HEK293T (cell line): ENCODE results near the gene MRFAP1.

Experiments used
- CTCF ChIA-PET: fragments of 350-600 bp; formaldehyde crosslinking; extraction: SDS; loops from one replicate; lab custom pipeline; 2021; ENCODE audit warnings: antibody characterized with exemption, inconsistent platforms; lab: Yijun Ruan, JAX
- POLR2A ChIA-PET: fragments of 350-600 bp; formaldehyde crosslinking; extraction: SDS; loops from one replicate; lab custom pipeline; 2020; ENCODE audit warnings: antibody characterized with exemption, inconsistent platforms; lab: Yijun Ruan, JAX
- DNase-seq: peaks from one replicate; pipeline ENCODE4 v3.0.0; 2012; ENCODE audit warnings: mixed read lengths; ENCODE audit errors: extremely low spot score
- ARNT ChIP-seq: fragments of 450-650 bp; IDR thresholded peaks from 2 replicates; pipeline ENCODE4 v1.6.1; 2017; ENCODE audit warnings: mild to moderate bottlenecking
- BHLHE40 ChIP-seq: fragments of 450-650 bp; IDR thresholded peaks from 2 replicates; pipeline ENCODE4 v1.6.1; 2016; ENCODE audit warnings: mild to moderate bottlenecking, moderate library complexity, borderline replicate concordance
- CTBP1 ChIP-seq: fragments of 450-650 bp; IDR thresholded peaks from 2 replicates; pipeline ENCODE4 v1.6.1; 2016; ENCODE audit warnings: borderline replicate concordance
- ELF4 ChIP-seq: fragments of 450-650 bp; IDR thresholded peaks from 2 replicates; pipeline ENCODE4 v1.6.1; 2017; ENCODE audit warnings: antibody characterized with exemption
- FOXA1 ChIP-seq: fragments of 450-650 bp; IDR thresholded peaks from 2 replicates; pipeline ENCODE4 v1.6.1; 2016; ENCODE audit warnings: mild to moderate bottlenecking
- FOXK2 ChIP-seq: fragments of 450-650 bp; IDR thresholded peaks from 2 replicates; pipeline ENCODE4 v1.6.1; 2016; ENCODE audit warnings: mild to moderate bottlenecking
- FOXM1 ChIP-seq: fragments of 450-650 bp; IDR thresholded peaks from 2 replicates; pipeline ENCODE4 v1.6.1; 2017; ENCODE audit warnings: mild to moderate bottlenecking, borderline replicate concordance
- HDGF ChIP-seq: fragments of 450-650 bp; IDR thresholded peaks from 2 replicates; pipeline ENCODE4 v1.6.1; 2017; ENCODE audit warnings: antibody characterized with exemption, borderline replicate concordance
- L3MBTL2 ChIP-seq: fragments of 450-650 bp; conservative IDR thresholded peaks from 2 replicates; pipeline ENCODE4 v1.6.1; 2016; ENCODE audit warnings: mild to moderate bottlenecking
- LEF1 ChIP-seq: fragments of 450-650 bp; IDR thresholded peaks from 2 replicates; pipeline ENCODE4 v1.6.1; 2017; ENCODE audit warnings: mild to moderate bottlenecking, borderline replicate concordance
- NFRKB ChIP-seq: fragments of 450-650 bp; IDR thresholded peaks from 2 replicates; pipeline ENCODE4 v1.6.1; 2016; ENCODE audit warnings: mild to moderate bottlenecking, moderate library complexity
- SP1 ChIP-seq: fragments of 450-650 bp; IDR thresholded peaks from 2 replicates; pipeline ENCODE4 v1.6.1; 2017
- SUZ12 ChIP-seq: fragments of 450-650 bp; IDR thresholded peaks from 2 replicates; pipeline ENCODE4 v1.6.1; 2016; ENCODE audit warnings: mild to moderate bottlenecking
- TARDBP ChIP-seq: fragments of 450-650 bp; IDR thresholded peaks from 2 replicates; pipeline ENCODE4 v1.6.1; 2016
- ZNF384 ChIP-seq: fragments of 450-650 bp; IDR thresholded peaks from 2 replicates; pipeline ENCODE4 v1.6.1; 2016
- TF ChIP-seq, protein P1 (sequence below): fragments of 450-650 bp; IDR thresholded peaks from 2 replicates; pipeline ENCODE4 v1.6.1; 2016

MRFAP1 gene

DNA sequence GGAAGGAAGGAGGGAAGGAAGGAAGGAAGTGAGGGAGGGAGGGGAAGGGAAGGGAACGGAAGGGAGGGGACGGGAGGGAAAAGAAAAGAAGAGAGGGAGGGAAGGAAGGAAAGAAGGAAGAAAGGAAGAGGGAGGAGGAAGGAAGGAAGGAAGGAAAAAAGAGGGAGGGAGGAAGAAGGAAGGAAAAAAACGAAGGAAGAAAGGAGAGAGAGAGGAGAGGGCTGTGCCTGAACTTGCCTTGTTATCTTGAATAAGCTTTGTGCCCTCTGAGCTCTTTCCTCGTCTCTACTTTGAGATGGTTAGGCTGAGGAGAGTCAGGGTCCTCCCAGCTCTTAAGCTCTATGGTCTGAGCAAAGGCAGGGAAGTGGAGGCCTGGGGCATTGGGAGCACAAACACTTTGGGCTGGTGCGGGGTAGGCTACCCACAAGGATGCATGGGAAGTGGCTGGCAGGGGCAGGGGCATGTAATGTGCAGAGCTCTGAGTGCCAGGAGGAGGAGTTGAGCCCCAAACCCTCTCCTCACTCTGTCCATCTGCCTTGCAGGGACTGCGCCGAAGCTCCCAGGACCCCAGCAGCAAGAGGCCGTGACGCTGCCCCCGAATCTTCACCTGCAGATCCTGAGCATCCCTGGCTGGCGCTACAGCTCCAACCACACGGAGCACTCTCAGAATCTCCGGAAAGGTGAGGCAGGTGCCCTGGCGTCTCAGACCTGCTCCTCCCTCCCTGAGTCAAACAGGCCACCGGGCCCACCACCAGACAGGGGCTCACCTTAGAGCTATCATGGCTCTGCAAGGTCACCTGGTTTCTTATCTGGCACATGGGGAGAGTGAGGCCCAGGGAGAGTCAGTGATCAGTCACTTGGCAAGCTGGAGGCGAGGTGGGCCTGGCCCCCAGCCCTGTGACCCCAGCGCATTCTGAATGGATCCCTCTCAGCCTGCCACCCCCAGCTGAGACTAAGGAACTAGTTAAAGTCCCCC lies 26.5 kb upstream of the MRFAP1 start:
- TF ChIP-seq, protein P1, sequence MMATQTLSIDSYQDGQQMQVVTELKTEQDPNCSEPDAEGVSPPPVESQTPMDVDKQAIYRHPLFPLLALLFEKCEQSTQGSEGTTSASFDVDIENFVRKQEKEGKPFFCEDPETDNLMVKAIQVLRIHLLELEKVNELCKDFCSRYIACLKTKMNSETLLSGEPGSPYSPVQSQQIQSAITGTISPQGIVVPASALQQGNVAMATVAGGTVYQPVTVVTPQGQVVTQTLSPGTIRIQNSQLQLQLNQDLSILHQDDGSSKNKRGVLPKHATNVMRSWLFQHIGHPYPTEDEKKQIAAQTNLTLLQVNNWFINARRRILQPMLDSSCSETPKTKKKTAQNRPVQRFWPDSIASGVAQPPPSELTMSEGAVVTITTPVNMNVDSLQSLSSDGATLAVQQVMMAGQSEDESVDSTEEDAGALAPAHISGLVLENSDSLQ: no peak
- TF ChIP-seq CTBP1 (no peak), L3MBTL2 (no peak), FOXK2 (no peak), NFRKB (no peak), FOXM1 (no peak), ZNF384 (no peak), BHLHE40 (no peak), SP1 (no peak), LEF1 (no peak), ARNT (no peak), SUZ12 (no peak), TARDBP (no peak)
- DNase-seq: no peak
- ChIA-PET CTCF (no interaction called here), POLR2A (interaction anchor here (1.0 to 1.8 kb wide), 3 partner anchors 9 to 27 kb away, joined by 3 to 7 read pairs (median 4); partner anchors contain the start of gene MRFAP1)

DNA sequence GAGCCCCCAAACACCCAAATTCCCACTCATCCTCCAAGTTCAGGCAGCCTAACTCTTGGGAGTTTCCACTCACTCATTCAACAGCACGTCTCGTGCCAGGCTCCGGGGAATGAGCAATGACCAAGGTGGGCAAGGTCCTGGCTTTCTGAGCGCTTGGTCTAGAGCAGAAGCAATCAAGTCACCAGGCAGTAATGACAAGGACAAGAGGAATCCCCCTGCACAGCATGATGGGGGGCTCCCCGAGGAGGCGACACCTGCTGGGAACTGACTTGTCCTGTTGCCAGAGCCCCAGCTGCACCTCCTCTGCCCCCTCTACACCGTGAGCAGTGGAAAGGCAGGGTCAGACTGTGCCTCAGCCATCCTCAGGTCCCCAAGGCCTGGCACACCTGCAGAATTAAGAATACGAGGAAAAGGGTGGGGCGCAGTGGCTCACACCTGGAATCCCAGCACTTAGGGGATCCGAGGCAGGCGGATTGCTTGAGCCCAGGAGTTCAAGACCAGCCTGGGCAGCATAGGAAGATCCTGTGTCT lies 25.7 kb upstream of the MRFAP1 start:
- CTCF ChIA-PET: no interaction called here
- no peak for DNase-seq
- TF ChIP-seq BHLHE40 (no peak), L3MBTL2 (no peak), NFRKB (no peak), LEF1 (no peak), FOXM1 (no peak), SUZ12 (no peak), CTBP1 (no peak), SP1 (no peak), ARNT (no peak), FOXA1 (no peak), HDGF (no peak), TARDBP (no peak), ZNF384 (no peak), FOXK2 (no peak), ELF4 (no peak)
- TF ChIP-seq, protein P1: no peak
- POLR2A ChIA-PET: interaction anchor here (0.9 to 1.0 kb wide), 2 partner anchors 10 kb away, joined by 3 read pairs; no protein-coding TSS in a partner anchor

DNA sequence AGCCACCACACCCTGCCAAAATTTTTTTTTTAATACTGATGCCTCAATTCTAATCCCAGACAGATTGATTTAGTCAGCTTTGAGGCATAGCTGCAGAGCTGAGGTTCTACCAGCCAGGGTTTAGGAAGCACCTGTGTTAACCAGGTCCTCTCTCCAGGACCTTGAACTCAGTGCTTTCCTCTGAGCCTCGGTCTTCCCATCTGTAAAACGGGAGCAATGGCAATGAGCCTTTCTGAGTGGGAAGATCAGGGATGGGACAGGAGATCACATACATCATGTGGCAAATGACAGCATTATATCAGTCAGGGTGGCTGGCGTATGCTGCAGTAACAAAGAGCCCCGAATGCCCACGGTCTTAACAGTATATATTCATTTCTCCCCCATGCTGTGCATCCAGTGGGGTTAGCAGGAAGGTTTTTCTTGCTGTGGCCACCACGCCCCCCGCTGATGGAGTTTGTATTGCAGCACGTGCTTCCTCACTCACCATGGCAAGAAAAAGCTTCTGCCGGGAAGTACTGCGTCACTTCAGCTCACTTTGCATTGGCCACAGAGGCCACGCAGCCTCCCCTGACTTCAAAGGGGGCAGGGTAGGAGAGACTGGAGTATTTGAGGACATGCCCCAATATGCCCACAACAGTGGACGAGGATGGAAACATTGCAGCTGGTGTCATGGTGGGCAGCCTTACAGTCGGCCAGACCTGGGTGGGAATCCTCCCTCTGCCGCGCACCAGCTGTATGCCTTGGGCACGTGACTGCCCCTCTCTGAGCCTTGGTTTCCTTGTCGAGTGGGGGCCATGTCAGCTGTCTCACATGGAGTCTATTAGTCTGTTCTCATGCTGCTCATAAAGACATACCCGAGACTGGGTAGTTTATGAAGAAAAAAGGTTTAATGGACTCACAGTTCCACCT lies 24.1 kb upstream of the MRFAP1 start:
- ChIA-PET CTCF (interaction anchor here (0.7 kb wide), 1 partner anchor 65 kb away, joined by 3 read pairs; no protein-coding TSS in a partner anchor), POLR2A (interaction anchor here (0.6 kb wide), 1 partner anchor 16 kb away, joined by 3 read pairs; no protein-coding TSS in a partner anchor)

DNA sequence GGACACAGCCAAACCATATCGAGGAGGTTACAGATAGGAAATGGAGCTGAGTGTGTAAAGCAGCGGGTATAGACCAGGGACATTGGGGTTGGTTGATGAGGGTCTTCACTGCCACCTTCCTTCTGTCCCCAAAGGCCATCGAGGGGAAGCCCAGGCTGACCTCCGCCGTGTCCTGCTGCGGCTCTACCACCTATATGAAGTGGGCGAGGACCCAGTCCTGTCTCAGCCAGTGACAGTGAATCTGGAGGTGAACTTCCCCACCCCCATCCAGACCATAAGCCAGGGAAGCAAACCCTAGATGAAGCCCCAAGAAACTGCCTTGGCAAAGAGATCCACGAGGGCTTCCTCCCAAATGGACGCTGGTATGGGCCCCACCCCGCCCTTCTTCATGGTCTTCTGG lies 23.2 kb upstream of the MRFAP1 start:
- ChIA-PET CTCF (no interaction called here), POLR2A (interaction anchor here (0.6 kb wide), 1 partner anchor 16 kb away, joined by 3 read pairs; no protein-coding TSS in a partner anchor)
- no peak for DNase-seq
- TF ChIP-seq NFRKB (no peak), SP1 (no peak), L3MBTL2 (no peak), TARDBP (no peak), ARNT (no peak), BHLHE40 (no peak), HDGF (no peak), FOXK2 (no peak), FOXM1 (no peak), ZNF384 (no peak), ELF4 (no peak), LEF1 (no peak)
- TF ChIP-seq, protein P1: no peak

More for the DNA sequence above, 24.1 kb upstream of the MRFAP1 start:
- DNase-seq: no peak
- TF ChIP-seq FOXK2 (no peak), NFRKB (no peak), ELF4 (no peak), L3MBTL2 (no peak), FOXM1 (no peak), FOXA1 (no peak), SUZ12 (no peak), CTBP1 (no peak), ZNF384 (no peak), TARDBP (no peak), ARNT (no peak), HDGF (no peak), SP1 (no peak), BHLHE40 (no peak), LEF1 (no peak)
- TF ChIP-seq, protein P1: no peak
